Measurements from ENCODE around the gene CNTN4.

CNTN4 gene

GRCh38 chr3:2920103-2920502, 821.4 kb downstream of the CNTN4 start:
- H3K4me3 ChIP-seq (ENCODE audit: low read depth, low read length), result no peak overlapping the region
- no peak for TF ChIP-seq CTCF (IDR thresholded peaks at IDR 0.05; ENCODE audit: low read depth, low read length)

GRCh38 chr3:2921452-2921851, 822.8 kb downstream of the CNTN4 start:
- TF ChIP-seq CTCF (IDR thresholded peaks at IDR 0.05; ENCODE audit: low read depth, low read length), result no peak
- no peak overlapping the region for H3K4me3 ChIP-seq (ENCODE audit: low read depth, low read length)

- no peak overlapping the region for H3K4me3 ChIP-seq (ENCODE audit: low read depth, low read length)
- TF ChIP-seq CTCF (IDR thresholded peaks at IDR 0.05; ENCODE audit: low read depth, low read length), result no peak
Measured at GRCh38 chr3:2921903-2922302, 823.2 kb downstream of the CNTN4 start.

GRCh38 chr3:2923390-2923789, 824.7 kb downstream of the CNTN4 start:
- no peak overlapping the region for H3K4me3 ChIP-seq (ENCODE audit: low read depth, low read length)
- no peak for TF ChIP-seq CTCF (IDR thresholded peaks at IDR 0.05; ENCODE audit: low read depth, low read length)

GRCh38 chr3:2927259-2927658, 828.6 kb downstream of the CNTN4 start:
- no peak for TF ChIP-seq CTCF (IDR thresholded peaks at IDR 0.05; ENCODE audit: low read depth, low read length)
- H3K4me3 ChIP-seq (ENCODE audit: low read depth, low read length), result no peak overlapping the region

GRCh38 chr3:2929574-2929973, 830.9 kb downstream of the CNTN4 start:
- TF ChIP-seq CTCF (IDR thresholded peaks at IDR 0.05; ENCODE audit: low read depth, low read length), result no peak
- H3K4me3 ChIP-seq (ENCODE audit: low read depth, low read length), result no peak overlapping the region

GRCh38 chr3:2931265-2931664, 832.6 kb downstream of the CNTN4 start:
- H3K4me3 ChIP-seq (ENCODE audit: low read depth, low read length), result no peak overlapping the region
- TF ChIP-seq CTCF (IDR thresholded peaks at IDR 0.05; ENCODE audit: low read depth, low read length), result no peak

All from WI38 (cell line).